HEK293 (cell line): ENCODE measurements around the gene PNMA6F.
A peak's percentile ranks its signal among the peaks of the same experiment; 100 is the strongest.
"Not testable (repeated sequence)": the region's sequence is repeated elsewhere in the genome, so short reads cannot be mapped to it uniquely, and the experiment has no call there.

Experiments
- CTCF ChIA-PET: fragments of 350-600 bp; formaldehyde crosslinking; extraction: SDS; loops from one replicate; lab custom pipeline; 2021; ENCODE audit warnings: antibody characterized with exemption; lab: Yijun Ruan, JAX
- POLR2A ChIA-PET: fragments of 300-600 bp; formaldehyde crosslinking; extraction: SDS; loops from one replicate; lab custom pipeline; 2020; ENCODE audit warnings: antibody characterized with exemption, inconsistent platforms; lab: Yijun Ruan, JAX
- H3K27ac ChIP-seq: fragments of 200-500 bp; sonication (Bioruptor generic); 2 replicates; pipeline ENCODE4 v1.5.1; 2014; ENCODE audit warnings: low read depth, low read length, control low read depth, inconsistent platforms; ENCODE audit errors: extremely low read depth
- H3K36me3 ChIP-seq, 2 experiments: fragments of 200-500 bp in 1 of 2; sonication (Bioruptor generic) in 1 of 2; 1 replicate in 1 of 2; 2 replicates in 1 of 2; pipeline ENCODE4 v1.5.1; 2014 to 2017; ENCODE audit warnings: inconsistent platforms in 2 of 2, low read length in 2 of 2; ENCODE audit not compliant: control insufficient read depth in 2 of 2, insufficient read depth in 1 of 2
- H3K4me1 ChIP-seq: fragments of 200-500 bp; sonication (Bioruptor generic); 2 replicates; pipeline ENCODE4 v1.5.1; 2014; ENCODE audit warnings: mild to moderate bottlenecking, low read length, inconsistent platforms; ENCODE audit not compliant: control insufficient read depth, insufficient read depth
- H3K4me3 ChIP-seq: 2 replicates; pipeline ENCODE4 v1.5.1; 2011; ENCODE audit warnings: low read depth, mild to moderate bottlenecking, control low read depth, low read length, moderate library complexity
- H3K9me3 ChIP-seq: fragments of 200-500 bp; sonication (Bioruptor generic); 2 replicates; pipeline ENCODE4 v1.5.1; 2014; ENCODE audit warnings: low read depth, low read length, inconsistent platforms; ENCODE audit not compliant: control insufficient read depth, insufficient read depth
- INSM2 ChIP-seq: fragments of 450-650 bp; formaldehyde crosslinking; IDR thresholded peaks from 2 replicates; pipeline ENCODE4 v1.5.1; 2016; ENCODE audit warnings: missing biosample characterization, missing genetic modification characterization
- KLF10 ChIP-seq: fragments of 450-650 bp; IDR thresholded peaks from 2 replicates; pipeline ENCODE4 v1.5.1; 2018; ENCODE audit warnings: missing biosample characterization, mild to moderate bottlenecking, missing genetic modification characterization
- KLF8 ChIP-seq: fragments of 450-650 bp; formaldehyde crosslinking; IDR thresholded peaks from 2 replicates; pipeline ENCODE4 v1.5.1; 2016; ENCODE audit warnings: missing biosample characterization, missing genetic modification characterization
- ZBTB20 ChIP-seq: fragments of 450-650 bp; formaldehyde crosslinking; IDR thresholded peaks from 2 replicates; pipeline ENCODE4 v1.5.1; 2016; ENCODE audit warnings: missing biosample characterization, missing genetic modification characterization
- ZNF274 ChIP-seq, 2 experiments: fragments of 200-500 bp in 1 of 2; fragments of 450-650 bp in 1 of 2; sonication (Bioruptor generic) in 1 of 2; formaldehyde crosslinking in 1 of 2; IDR thresholded peaks; 2 replicates each; pipeline versions ENCODE4 v1.5.1 to v1.6.1; 2014 to 2016; ENCODE audit warnings: borderline replicate concordance in 1 of 2, inconsistent platforms in 1 of 2, low read length in 1 of 2, missing biosample characterization in 1 of 2, missing genetic modification characterization in 1 of 2
- ZNF302 ChIP-seq: fragments of 450-650 bp; formaldehyde crosslinking; IDR thresholded peaks from 2 replicates; pipeline ENCODE4 v1.5.1; 2016; ENCODE audit warnings: missing biosample characterization, missing genetic modification characterization, low read depth
- ZNF335 ChIP-seq: fragments of 450-650 bp; formaldehyde crosslinking; conservative IDR thresholded peaks from 2 replicates; pipeline ENCODE4 v1.5.1; 2016; ENCODE audit warnings: missing biosample characterization, missing genetic modification characterization
- ZNF548 ChIP-seq: fragments of 450-650 bp; formaldehyde crosslinking; IDR thresholded peaks from 2 replicates; pipeline ENCODE4 v1.5.1; 2016; ENCODE audit warnings: missing biosample characterization, missing genetic modification characterization
- ZNF558 ChIP-seq: fragments of 450-650 bp; formaldehyde crosslinking; IDR thresholded peaks from 2 replicates; pipeline ENCODE4 v1.5.1; 2016; ENCODE audit warnings: missing biosample characterization, missing genetic modification characterization
- ZNF585B ChIP-seq: fragments of 450-650 bp; formaldehyde crosslinking; IDR thresholded peaks from 2 replicates; pipeline ENCODE4 v1.5.1; 2016; ENCODE audit warnings: missing biosample characterization, missing genetic modification characterization
- ZNF629 ChIP-seq: fragments of 450-650 bp; formaldehyde crosslinking; IDR thresholded peaks from 2 replicates; pipeline ENCODE4 v1.5.1; 2017; ENCODE audit warnings: missing biosample characterization, missing genetic modification characterization
- TF ChIP-seq, protein P1 (sequence below): fragments of 450-650 bp; formaldehyde crosslinking; IDR thresholded peaks from 2 replicates; pipeline ENCODE4 v1.5.1; 2017; ENCODE audit warnings: missing biosample characterization, missing genetic modification characterization

PNMA6F gene

GRCh38 chrX:153297376-153297775, 24.2 kb downstream of the PNMA6F start:
- no peak overlapping the region for H3K27ac ChIP-seq
- ChIA-PET POLR2A (no interaction called here), CTCF (interaction anchor here (0.6 to 0.9 kb wide), 2 partner anchors 210 to 650 kb away, joined by 3 read pairs; no protein-coding TSS in a partner anchor)
- no peak for TF ChIP-seq INSM2
- TF ChIP-seq ZNF335: no peak
- TF ChIP-seq, protein P1, sequence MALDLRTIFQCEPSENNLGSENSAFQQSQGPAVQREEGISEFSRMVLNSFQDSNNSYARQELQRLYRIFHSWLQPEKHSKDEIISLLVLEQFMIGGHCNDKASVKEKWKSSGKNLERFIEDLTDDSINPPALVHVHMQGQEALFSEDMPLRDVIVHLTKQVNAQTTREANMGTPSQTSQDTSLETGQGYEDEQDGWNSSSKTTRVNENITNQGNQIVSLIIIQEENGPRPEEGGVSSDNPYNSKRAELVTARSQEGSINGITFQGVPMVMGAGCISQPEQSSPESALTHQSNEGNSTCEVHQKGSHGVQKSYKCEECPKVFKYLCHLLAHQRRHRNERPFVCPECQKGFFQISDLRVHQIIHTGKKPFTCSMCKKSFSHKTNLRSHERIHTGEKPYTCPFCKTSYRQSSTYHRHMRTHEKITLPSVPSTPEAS (tag by site-specific recombination): no peak
- no peak for TF ChIP-seq ZNF558 (tag by site-specific recombination)
- TF ChIP-seq KLF8 (tag by site-specific recombination): no peak
- no peak for TF ChIP-seq ZNF274 (IDR thresholded peaks at IDR 0.05; ENCODE audit: low read length)
- no peak for TF ChIP-seq ZNF274 (tag by site-specific recombination; IDR thresholded peaks at IDR 0.05; ENCODE audit: borderline replicate concordance)
- TF ChIP-seq KLF10: no peak
- TF ChIP-seq ZBTB20 (tag by site-specific recombination): no peak
- TF ChIP-seq ZNF629 (tag by site-specific recombination): no peak
- TF ChIP-seq ZNF302 (tag by site-specific recombination): no peak
- no peak for TF ChIP-seq ZNF585B (tag by site-specific recombination)
- H3K4me1 ChIP-seq: no peaks in the 10 kb centered on the region
- no peaks in the 10 kb centered on the region for H3K9me3 ChIP-seq
- H3K36me3 ChIP-seq: no peaks in the 10 kb centered on the region
- no peak overlapping the region for H3K4me3 ChIP-seq

DNA sequence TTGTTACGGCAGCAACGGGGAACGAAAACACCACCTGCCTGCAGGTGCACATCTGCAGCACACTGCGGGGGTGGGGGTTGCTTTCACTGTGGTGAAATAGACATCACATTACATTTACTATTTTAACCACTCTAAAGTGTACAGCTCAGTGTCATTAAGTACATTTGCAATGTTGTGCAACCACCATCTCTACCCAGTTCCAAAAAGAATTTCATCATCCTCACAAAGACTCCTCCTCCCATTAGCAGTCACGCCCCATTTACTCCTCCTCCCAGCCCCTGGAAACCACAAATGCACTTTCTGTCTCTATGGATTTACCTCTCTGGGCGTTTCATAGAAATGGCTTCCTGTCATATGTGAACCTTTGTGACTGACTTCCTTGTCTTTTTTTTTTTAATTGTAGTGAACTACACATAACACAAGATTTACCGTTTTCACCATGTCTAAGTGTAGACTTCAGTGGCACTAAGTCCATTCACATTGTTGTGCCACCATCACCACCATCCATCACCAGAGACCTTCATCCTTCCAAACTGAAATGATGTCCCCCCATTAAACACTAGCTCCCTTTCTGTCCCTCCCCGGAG, 28.0 kb downstream of the PNMA6F start:
- POLR2A ChIA-PET, H3K9me3 ChIP-seq, H3K36me3 ChIP-seq, H3K4me1 ChIP-seq, H3K4me3 ChIP-seq, H3K27ac ChIP-seq: not testable (repeated sequence)
- CTCF ChIA-PET: interaction anchor here (0.6 kb wide), 1 partner anchor 77 kb away, joined by 3 read pairs; no protein-coding TSS in a partner anchor
- TF ChIP-seq ZNF548 (tag by site-specific recombination): 0 out of 2 replicates have a peak, but pooled peaks have one; percentile 15

GRCh38 chrX:153288807-153289206, 32.8 kb downstream of the PNMA6F start:
- H3K4me3 ChIP-seq, H3K4me1 ChIP-seq, POLR2A ChIA-PET, H3K9me3 ChIP-seq, CTCF ChIA-PET, H3K36me3 ChIP-seq, H3K27ac ChIP-seq: not testable (repeated sequence)

- CTCF ChIA-PET, H3K36me3 ChIP-seq, H3K4me3 ChIP-seq, H3K4me1 ChIP-seq, H3K9me3 ChIP-seq, POLR2A ChIA-PET, H3K27ac ChIP-seq: not testable (repeated sequence)
These were observed 35.9 kb downstream of the PNMA6F start for GRCh38 chrX:153285678-153286077.

DNA sequence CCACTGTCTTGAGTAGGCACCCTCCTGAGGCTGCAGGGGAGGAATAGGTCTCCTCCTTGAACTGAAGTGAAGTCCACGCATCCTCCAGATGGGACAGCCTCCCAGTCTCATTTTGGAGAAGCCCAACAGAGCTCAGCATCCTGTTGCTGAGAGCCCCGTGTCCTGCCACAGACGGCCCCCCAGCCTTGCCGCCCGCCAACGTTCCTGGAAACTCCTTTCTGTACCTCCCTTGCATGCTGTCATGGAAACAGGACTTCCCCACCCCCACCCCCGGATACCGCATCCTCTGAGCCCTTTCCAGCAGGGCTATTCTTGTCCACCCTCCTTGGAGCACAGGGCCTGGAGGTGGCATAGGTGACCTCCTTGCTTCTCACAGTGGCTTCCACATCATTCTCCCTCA, 37.6 kb downstream of the PNMA6F start:
- CTCF ChIA-PET, H3K4me3 ChIP-seq, POLR2A ChIA-PET, H3K36me3 ChIP-seq, H3K27ac ChIP-seq, H3K9me3 ChIP-seq, H3K4me1 ChIP-seq: not testable (repeated sequence)

- H3K4me3 ChIP-seq, H3K9me3 ChIP-seq, CTCF ChIA-PET, POLR2A ChIA-PET, H3K36me3 ChIP-seq, H3K4me1 ChIP-seq, H3K27ac ChIP-seq: not testable (repeated sequence)
These were observed 39.8 kb downstream of the PNMA6F start for GRCh38 chrX:153281784-153282183.

DNA sequence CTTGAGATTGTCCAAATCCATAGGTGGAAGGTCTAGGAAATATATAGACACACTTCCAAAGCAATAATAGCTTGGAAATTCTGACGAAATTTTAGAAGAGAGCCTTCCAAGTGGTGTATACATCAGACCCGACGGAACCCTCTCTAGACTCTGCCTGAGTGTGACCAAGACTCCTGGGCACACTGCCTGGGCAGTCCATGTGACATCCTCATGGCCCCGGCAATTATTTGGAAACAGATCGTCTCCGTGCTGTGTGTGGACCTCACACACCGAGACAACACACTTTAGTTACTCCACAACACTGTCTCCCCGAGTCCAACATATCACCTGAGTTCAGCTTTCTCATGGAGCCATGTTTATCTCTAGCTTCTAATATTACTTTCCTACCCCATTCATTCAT, 42.3 kb downstream of the PNMA6F start:
- H3K4me1 ChIP-seq, H3K4me3 ChIP-seq, H3K9me3 ChIP-seq, H3K27ac ChIP-seq, CTCF ChIA-PET, H3K36me3 ChIP-seq, POLR2A ChIA-PET: not testable (repeated sequence)

DNA sequence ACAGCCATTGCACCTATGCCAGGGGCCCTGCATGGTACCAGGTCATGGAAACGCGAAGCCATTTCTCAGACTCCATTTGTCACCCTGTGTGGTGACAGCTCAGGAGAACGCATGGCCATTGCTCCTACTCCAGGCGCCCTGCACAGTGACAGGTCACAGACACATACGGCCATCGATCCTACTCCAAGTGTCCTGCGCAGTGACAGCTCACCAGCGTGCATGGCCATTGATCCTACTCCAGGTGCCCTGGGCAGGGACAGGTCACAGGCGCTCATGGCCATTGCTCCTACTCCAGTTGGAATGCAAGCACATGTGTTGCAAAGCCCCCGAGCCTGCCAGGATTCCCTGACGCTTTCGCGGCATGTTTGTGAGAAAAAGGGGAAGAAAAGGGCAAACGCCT, 45.5 kb downstream of the PNMA6F start:
- CTCF ChIA-PET, H3K36me3 ChIP-seq, H3K4me3 ChIP-seq, POLR2A ChIA-PET, H3K9me3 ChIP-seq, H3K4me1 ChIP-seq, H3K27ac ChIP-seq: not testable (repeated sequence)
